Activated CD4-positive, alpha-beta T cell treated with anti-CD3 and anti-CD28 coated beads for 24 hours (primary cell): ENCODE measurements around the gene SERTAD3.
"Not testable (repeated sequence)": the region's sequence is repeated elsewhere in the genome, so short reads cannot be mapped to it uniquely, and the experiment has no call there.

ENCODE experiments used
- DNase-seq, 2 donors: peaks; one replicate each; pipeline ENCODE4 v3.0.0-alpha.2; 2020; ENCODE audit warnings: low read depth in 2 of 2

SERTAD3 gene

GRCh38 chr19:40444000-40444824, at the start of gene SERTAD3:
Gene SERTAD3 (minus strand): TSS chr19:40444335. CDS start chr19:40442080, 2,255 bp downstream.
- peak; percentile 95 to 96 for DNase-seq

GRCh38 chr19:40493778-40494177, 49.6 kb upstream of the SERTAD3 start:
- no peak for DNase-seq

- DNase-seq: no peak
These were observed 48.1 kb upstream of the SERTAD3 start for GRCh38 chr19:40492274-40492673.

GRCh38 chr19:40489882-40490230, 45.7 kb upstream of the SERTAD3 start:
- no peak for DNase-seq

GRCh38 chr19:40486017-40486416, 41.9 kb upstream of the SERTAD3 start:
- no peak for DNase-seq

- DNase-seq: not testable (repeated sequence)
These were observed 31.9 kb upstream of the SERTAD3 start for GRCh38 chr19:40475878-40476644.

- DNase-seq: no peak
These were observed 30.6 kb upstream of the SERTAD3 start for GRCh38 chr19:40474737-40475136.

- no peak for DNase-seq
These were observed 28.4 kb upstream of the SERTAD3 start for GRCh38 chr19:40472516-40472915.

GRCh38 chr19:40471111-40471510, 27.0 kb upstream of the SERTAD3 start:
- DNase-seq: no peak

- no peak for DNase-seq
These were observed 24.9 kb upstream of the SERTAD3 start for GRCh38 chr19:40469011-40469410.

- DNase-seq: no peak
These were observed 23.0 kb upstream of the SERTAD3 start, which contains the start of gene SPTBN4 for GRCh38 chr19:40466985-40467734. Gene SPTBN4 (plus strand): TSS chr19:40467001. CDS start chr19:40472622, 5,621 bp downstream.

GRCh38 chr19:40466219-40466984, 22.3 kb upstream of the SERTAD3 start:
- DNase-seq: peak; percentile 47 to 49

- DNase-seq: peak; percentile 99 to 100
These were observed 21.6 kb upstream of the SERTAD3 start, which contains the start of gene BLVRB for GRCh38 chr19:40465557-40466218. Gene BLVRB (minus strand): TSS chr19:40465745. CDS start chr19:40465688, 57 bp downstream.

- no peak for DNase-seq
These were observed 21.0 kb upstream of the SERTAD3 start for GRCh38 chr19:40465025-40465556.

GRCh38 chr19:40464059-40465024, 20.2 kb upstream of the SERTAD3 start:
- DNase-seq: peak; percentile 66 to 75

GRCh38 chr19:40463587-40464037, 19.5 kb upstream of the SERTAD3 start:
- not testable (repeated sequence) for DNase-seq

- DNase-seq: no peak
These were observed 17.6 kb upstream of the SERTAD3 start for GRCh38 chr19:40461669-40462221.

GRCh38 chr19:40460185-40460584, 16.1 kb upstream of the SERTAD3 start:
- DNase-seq: no peak

- DNase-seq: no peak
These were observed 14.5 kb upstream of the SERTAD3 start for GRCh38 chr19:40458597-40458974.
